ENCODE results near the gene NOS1. TPM values are rescaled to one million over a fixed set of nuclear protein-coding genes. Genes with fewer than 3 reads are reported as not detected.
"Not testable (repeated sequence)": the region's sequence is repeated elsewhere in the genome, so short reads cannot be mapped to it uniquely, and the experiment has no call there.

Gene NOS1
- total RNA-seq, 1 donor from 2014 or later, result 0.05 TPM

DNA sequence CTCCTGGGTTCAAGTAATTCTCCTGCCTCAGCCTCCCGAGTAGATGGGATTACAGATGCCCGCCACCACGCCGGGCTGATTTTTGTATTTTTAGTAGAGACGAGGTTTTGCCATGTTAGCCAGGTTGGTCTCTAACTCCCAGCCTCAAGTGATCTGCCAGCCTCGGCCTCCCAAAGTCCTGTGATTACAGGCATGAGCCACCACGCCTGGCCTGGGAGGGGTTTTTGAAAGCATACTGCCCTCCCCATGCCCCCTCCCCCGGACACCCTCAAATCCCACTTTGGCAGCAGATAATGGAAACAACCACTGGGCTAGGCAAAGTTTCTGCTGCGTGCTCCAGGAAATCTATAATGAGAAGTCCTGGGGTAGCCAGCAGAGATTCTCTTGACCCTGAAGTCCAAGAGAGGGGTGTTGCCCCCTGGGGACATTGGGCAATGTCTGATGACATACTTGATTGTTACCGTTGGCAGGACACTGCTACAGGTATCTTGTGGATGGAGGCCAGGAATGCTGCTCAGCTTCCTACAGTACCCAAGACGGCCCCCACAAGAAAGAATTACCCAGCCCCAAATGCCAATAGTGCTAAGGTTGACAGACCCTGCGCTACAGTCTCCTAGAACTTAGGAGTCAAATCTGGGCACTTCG is 152.5 kb downstream of the NOS1 start:
- peaks cover 1% of the 10 kb centered on the region for H3K27me3 Mint-ChIP-seq (ENCODE audit: unreplicated experiment)
- no peak for TF ChIP-seq CTCF (IDR thresholded peaks at IDR 0.05; ENCODE audit: unreplicated experiment)
- H3K4me1 Mint-ChIP-seq (ENCODE audit: unreplicated experiment), result no peaks in the 10 kb centered on the region
- no peak for DNase-seq (ENCODE audit: low spot score)
- H3K36me3 Mint-ChIP-seq (ENCODE audit: low read depth, unreplicated experiment), result no peaks in the 10 kb centered on the region
- no peak overlapping the region for H3K4me3 Mint-ChIP-seq (ENCODE audit: unreplicated experiment)
- H3K9me3 Mint-ChIP-seq (ENCODE audit: unreplicated experiment), result no peaks in the 10 kb centered on the region
- no peak overlapping the region for H3K27ac Mint-ChIP-seq (ENCODE audit: unreplicated experiment)

DNA sequence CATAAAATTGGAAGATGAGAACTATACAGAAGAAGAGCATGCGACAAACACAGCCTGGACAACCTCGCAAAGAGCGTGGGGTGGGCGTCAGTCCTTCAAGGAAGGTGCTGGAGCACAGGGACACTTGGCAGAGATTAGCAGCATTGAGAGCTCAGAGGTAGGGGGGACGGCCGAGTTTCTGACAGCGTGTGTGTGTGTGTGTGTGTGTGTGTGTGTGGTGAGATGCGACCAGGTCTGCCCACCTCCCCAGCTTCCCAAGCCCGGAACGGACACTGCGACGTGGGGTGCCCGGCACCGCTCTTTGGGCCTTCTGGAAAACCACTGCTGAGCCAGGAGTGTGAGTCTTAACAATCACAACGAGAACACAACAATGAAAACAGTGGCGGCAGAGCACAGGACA is 153.2 kb downstream of the NOS1 start:
- H3K36me3 Mint-ChIP-seq (ENCODE audit: low read depth, unreplicated experiment), result no peaks in the 10 kb centered on the region
- no peak for TF ChIP-seq CTCF (IDR thresholded peaks at IDR 0.05; ENCODE audit: unreplicated experiment)
- no peak for DNase-seq (ENCODE audit: low spot score)
- no peak overlapping the region for H3K4me3 Mint-ChIP-seq (ENCODE audit: unreplicated experiment)
- no peaks in the 10 kb centered on the region for H3K9me3 Mint-ChIP-seq (ENCODE audit: unreplicated experiment)
- H3K27ac Mint-ChIP-seq (ENCODE audit: unreplicated experiment), result no peak overlapping the region
- H3K27me3 Mint-ChIP-seq (ENCODE audit: unreplicated experiment), result peaks cover 1% of the 10 kb centered on the region
- H3K4me1 Mint-ChIP-seq (ENCODE audit: unreplicated experiment), result no peaks in the 10 kb centered on the region

DNA sequence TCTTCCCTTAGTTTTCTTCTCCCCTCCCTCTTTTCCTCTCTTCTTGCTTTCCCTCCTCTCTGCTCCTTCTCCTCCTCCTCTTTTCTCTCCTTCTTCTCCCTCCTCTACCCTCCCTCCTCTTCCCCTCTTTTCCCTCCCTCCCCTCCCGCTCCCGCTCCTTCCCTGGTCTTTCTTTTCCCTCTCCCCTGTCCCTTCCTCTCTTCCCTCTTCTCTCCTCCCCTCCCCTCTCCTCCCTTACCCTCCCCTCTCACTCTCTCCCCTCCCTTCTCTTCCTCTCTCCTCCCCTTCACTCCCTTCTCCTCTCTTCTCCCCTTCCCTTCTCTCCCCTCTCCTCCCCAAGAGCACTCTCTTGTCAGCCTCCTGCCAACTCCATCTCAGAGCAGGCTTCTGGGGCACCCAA is 153.8 kb downstream of the NOS1 start:
- H3K27ac Mint-ChIP-seq (ENCODE audit: unreplicated experiment), result no peak overlapping the region

GRCh38 chr12:117202556-117202955 is 158.9 kb downstream of the NOS1 start:
- DNase-seq (ENCODE audit: low spot score), result no peak
- no peaks in the 10 kb centered on the region for H3K4me1 Mint-ChIP-seq (ENCODE audit: unreplicated experiment)
- no peak overlapping the region for H3K27ac Mint-ChIP-seq (ENCODE audit: unreplicated experiment)
- no peaks in the 10 kb centered on the region for H3K9me3 Mint-ChIP-seq (ENCODE audit: unreplicated experiment)
- no peak overlapping the region for H3K4me3 Mint-ChIP-seq (ENCODE audit: unreplicated experiment)
- H3K36me3 Mint-ChIP-seq (ENCODE audit: low read depth, unreplicated experiment), result no peaks in the 10 kb centered on the region
- H3K27me3 Mint-ChIP-seq (ENCODE audit: unreplicated experiment), result peaks cover 2% of the 10 kb centered on the region
- no peak for TF ChIP-seq CTCF (IDR thresholded peaks at IDR 0.05; ENCODE audit: unreplicated experiment)

More for the DNA sequence above, 153.8 kb downstream of the NOS1 start:
- Mint-ChIP-seq H3K9me3 (ENCODE audit: unreplicated experiment) (no peaks in the 10 kb centered on the region), H3K36me3 (ENCODE audit: low read depth, unreplicated experiment) (no peaks in the 10 kb centered on the region), H3K27me3 (ENCODE audit: unreplicated experiment) (peaks cover 1% of the 10 kb centered on the region), H3K4me3 (ENCODE audit: unreplicated experiment) (no peak overlapping the region), H3K4me1 (ENCODE audit: unreplicated experiment) (no peaks in the 10 kb centered on the region)
- no peak for TF ChIP-seq CTCF (IDR thresholded peaks at IDR 0.05; ENCODE audit: unreplicated experiment)
- DNase-seq (ENCODE audit: low spot score), result no peak

- H3K36me3 Mint-ChIP-seq (ENCODE audit: low read depth, unreplicated experiment), result no peaks in the 10 kb centered on the region
- no peaks in the 10 kb centered on the region for H3K9me3 Mint-ChIP-seq (ENCODE audit: unreplicated experiment)
- no peaks in the 10 kb centered on the region for H3K4me1 Mint-ChIP-seq (ENCODE audit: unreplicated experiment)
- no peak overlapping the region for H3K4me3 Mint-ChIP-seq (ENCODE audit: unreplicated experiment)
- H3K27ac Mint-ChIP-seq (ENCODE audit: unreplicated experiment), result no peak overlapping the region
- H3K27me3 Mint-ChIP-seq (ENCODE audit: unreplicated experiment), result peaks cover 2% of the 10 kb centered on the region
- DNase-seq (ENCODE audit: low spot score), result no peak
- no peak for TF ChIP-seq CTCF (IDR thresholded peaks at IDR 0.05; ENCODE audit: unreplicated experiment)
These were observed 159.4 kb downstream of the NOS1 start for GRCh38 chr12:117202033-117202432.

GRCh38 chr12:117199956-117200744 is 161.3 kb downstream of the NOS1 start:
- not testable (repeated sequence) for H3K27ac Mint-ChIP-seq (ENCODE audit: unreplicated experiment); H3K9me3 Mint-ChIP-seq (ENCODE audit: unreplicated experiment); DNase-seq (ENCODE audit: low spot score); H3K4me1 Mint-ChIP-seq (ENCODE audit: unreplicated experiment); H3K36me3 Mint-ChIP-seq (ENCODE audit: low read depth, unreplicated experiment); H3K27me3 Mint-ChIP-seq (ENCODE audit: unreplicated experiment); H3K4me3 Mint-ChIP-seq (ENCODE audit: unreplicated experiment)

DNA sequence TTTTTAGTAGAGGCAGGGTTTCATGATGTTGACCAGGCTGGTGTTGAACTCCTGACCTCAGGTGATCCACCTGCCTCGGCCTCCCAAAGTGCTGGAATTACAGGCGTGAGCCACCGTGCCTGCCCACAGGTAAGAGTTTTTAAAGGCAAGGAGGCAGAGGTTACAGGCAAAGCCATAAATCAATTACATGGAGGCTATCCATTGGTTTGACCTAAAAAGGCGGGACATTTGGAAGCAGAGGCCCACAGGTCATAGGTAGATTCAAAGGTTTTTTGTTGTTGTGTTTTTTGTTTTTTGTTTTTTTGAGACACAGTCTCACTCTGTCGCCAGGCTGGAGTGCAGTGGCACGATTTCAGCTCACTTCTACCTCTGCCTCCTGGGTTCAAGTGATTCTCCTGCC is 165.1 kb downstream of the NOS1 start:
- not testable (repeated sequence) for H3K4me3 Mint-ChIP-seq (ENCODE audit: unreplicated experiment); H3K4me1 Mint-ChIP-seq (ENCODE audit: unreplicated experiment); H3K36me3 Mint-ChIP-seq (ENCODE audit: low read depth, unreplicated experiment); H3K9me3 Mint-ChIP-seq (ENCODE audit: unreplicated experiment); H3K27me3 Mint-ChIP-seq (ENCODE audit: unreplicated experiment); H3K27ac Mint-ChIP-seq (ENCODE audit: unreplicated experiment); DNase-seq (ENCODE audit: low spot score)
